ENCODE data around the gene IL37.

The IL37 gene, protein sequence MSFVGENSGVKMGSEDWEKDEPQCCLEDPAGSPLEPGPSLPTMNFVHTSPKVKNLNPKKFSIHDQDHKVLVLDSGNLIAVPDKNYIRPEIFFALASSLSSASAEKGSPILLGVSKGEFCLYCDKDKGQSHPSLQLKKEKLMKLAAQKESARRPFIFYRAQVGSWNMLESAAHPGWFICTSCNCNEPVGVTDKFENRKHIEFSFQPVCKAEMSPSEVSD

DNA sequence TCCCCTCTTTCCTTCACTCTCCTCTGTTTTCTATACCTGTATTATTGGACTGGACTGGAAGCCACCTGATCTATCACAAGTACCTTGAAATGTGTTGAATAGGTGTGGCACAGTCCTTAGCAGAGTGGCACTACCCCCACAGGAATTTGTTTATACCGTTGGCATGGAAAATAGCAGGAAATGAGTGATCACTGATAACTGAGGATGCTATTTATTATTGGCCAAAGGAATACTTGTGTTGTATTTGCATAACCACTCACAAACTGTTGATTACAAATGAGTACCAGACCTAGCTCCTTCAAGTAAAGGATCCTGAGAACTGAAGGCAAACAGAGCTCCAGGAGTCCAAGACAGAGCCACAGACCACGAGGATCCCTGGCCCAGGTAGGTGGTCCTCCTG, at the start of gene IL37:
Gene IL37, plus strand, starts transcription at position 301 of the 400 bp plus-strand sequence. CDS start 1,848 bp downstream, outside the sequence.
- in situ Hi-C loops (cut with MboI; ENCODE audit: low sequenced_read_pairs) = no loop called here

DNA sequence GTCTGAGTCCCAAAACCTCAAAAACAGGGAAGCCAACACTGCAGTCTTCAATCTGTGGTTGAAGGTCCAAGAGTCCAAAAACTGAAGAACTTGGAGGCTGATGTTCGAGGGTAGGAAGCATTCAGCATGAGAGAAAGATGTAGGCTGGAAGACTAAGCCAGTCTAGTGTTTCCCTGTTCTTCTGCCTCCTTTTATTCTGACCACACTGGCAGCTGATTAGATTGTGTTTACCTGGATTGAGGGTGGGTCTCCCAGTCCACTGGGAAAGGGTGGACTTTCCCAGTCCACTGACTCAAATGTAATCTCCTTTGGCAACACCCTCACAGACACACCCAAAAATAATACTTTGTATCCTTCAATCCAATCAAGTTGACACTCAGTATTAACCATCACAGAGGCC, 46.9 kb upstream of the IL37 start:
- in situ Hi-C loops (cut with MboI; ENCODE audit: low sequenced_read_pairs) = no loop called here

DNA sequence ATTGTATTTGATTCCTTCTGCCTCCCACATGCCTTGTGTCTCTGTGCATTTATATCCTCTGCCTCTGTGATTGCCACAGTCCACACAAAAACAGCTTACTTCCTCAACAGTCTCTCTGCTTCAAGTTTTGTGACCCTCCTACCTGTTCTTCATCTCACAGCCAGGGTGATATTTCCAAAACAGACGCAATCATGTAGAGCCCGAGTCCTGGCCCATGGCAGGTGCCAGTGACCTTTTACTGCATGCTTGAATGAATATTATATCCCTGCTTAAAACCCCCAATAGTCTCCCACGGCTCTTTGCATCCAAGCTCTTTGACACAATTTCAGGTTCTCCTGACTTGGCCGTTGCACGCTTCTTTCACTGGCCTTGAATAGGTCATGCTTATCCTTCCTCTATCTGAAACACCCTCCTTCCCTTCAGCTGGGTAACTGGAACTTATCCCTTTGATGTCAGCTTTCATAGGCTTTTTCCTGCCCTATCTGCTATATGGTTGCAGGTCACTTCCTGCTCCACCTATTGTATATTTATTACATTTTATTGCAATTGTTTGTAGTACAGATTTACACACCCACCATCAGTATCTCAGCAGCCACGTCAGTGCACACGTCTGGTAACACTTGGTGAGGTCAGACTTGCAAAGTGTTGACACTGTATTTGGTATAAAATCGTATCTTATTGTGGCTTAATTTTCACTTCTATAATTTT, 44.7 kb upstream of the IL37 start:
- in situ Hi-C loops (cut with MboI; ENCODE audit: low sequenced_read_pairs) = no loop called here

DNA sequence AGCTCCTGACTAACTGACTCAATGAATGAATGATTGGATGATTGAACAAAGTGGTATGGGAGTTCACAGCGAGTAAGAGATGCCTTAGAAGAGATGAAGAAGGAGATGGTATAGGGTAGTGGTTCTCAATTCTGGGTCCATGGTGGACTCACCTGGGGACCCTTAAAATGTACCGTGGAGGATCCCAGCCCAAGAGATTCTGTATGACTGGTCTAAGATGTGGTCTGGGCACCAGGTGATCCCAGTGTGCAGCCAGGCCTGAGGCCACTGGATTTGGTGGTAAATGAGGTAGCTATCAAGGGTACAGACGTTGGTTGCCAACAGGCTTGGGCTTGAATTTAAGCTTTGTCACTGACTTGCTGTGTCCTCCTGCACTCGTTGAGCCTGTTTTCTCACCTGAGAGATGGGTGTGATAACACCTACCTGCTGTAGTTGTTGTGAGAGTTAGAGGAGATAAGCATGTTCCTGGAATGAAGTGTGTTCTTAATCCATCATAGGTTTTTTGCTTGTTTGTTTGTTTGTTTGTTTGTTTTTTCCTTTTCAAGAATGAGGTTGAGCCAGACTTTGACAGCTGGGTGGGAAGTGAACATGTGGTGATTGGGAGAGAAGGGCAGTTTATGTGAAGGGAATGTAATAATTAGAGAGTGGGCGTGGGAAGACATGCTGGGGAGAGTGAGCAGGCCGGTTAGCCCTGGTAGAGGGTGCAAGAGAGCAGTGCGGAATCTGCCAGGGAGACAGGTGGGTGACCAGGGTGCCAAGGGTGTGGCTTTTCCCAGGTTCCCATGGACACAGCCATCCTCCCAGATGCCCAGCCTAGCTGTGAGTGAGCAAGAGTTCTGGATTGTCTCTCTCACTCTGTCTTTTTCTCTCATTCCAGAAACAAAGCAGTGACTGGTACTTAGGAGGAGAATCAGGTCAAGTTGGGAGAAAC, 43.0 kb upstream of the IL37 start:
- in situ Hi-C loops (cut with MboI; ENCODE audit: low sequenced_read_pairs) = no loop called here

DNA sequence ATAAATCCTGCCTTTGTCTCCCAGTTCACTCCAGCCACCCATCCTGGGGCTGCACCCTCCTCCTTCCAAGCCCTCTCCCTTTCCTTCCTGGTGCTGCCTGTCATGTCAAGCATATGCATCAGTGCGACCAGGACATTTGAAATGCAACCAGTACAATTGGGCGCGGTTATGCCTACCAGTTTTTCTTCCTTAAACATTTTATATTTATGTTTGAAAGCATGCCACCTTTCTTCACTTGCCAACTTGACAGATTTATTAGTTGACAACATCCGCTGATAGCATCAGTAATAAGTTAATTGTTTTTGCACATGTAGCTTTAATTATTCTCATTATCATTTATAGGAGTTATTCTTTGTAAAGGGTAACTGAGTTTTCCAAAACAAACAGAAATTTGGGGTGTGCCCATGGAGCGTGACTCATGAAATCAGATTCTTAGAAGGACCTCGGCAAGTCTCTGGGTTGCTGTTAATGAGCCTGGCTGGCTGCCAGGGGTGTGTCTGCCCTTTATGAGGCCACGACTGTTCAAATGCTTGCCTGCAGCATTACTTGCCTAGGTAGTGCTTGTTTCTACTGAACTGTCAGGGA, 41.6 kb upstream of the IL37 start:
- in situ Hi-C loops (cut with MboI; ENCODE audit: low sequenced_read_pairs) = no loop called here

DNA sequence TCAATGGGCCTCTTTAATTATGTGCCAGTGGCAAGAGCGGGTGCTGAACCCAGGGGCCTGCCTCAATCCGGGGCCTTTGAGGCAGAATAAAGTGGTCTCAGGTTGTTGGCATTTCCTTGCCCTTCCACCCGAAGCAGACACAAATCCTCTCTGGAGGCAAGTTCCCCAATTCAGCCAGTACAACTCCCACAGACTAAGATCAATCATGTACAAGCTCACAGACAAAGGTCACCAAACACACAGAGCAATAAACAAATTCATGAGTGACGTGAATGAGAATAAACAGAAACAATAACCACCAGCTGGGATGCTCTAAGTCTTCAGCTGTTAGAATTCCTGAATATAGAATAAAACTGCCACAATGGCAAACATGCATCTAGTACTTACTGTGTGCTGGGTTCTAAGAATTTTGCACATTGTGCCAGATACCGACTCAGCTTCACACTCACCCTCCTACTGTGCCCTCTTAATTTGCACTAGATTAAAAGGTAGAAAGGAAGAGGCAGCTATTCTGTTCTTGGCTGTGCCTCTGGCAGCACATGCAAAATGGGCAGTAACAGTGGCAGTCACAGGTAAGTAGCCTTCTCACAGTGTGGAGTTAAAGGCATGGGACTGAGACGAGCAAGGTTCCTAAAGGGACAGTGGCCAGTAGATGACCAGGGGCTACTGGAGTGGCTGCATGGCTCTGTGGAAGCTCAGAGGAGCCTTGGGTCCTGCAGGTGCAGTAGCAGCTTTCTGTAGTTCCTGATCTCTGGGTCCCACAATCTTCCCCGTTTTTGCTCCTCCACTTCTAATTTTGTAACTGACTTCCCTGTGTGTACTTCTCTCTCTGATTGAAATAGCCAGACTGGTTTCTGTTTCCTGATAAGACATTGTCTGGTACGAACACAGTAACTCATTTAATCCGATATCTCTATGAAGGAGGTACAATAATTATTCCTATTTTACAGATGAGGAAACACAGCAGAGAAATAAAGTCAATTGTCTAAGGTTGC, 39.8 kb upstream of the IL37 start:
- in situ Hi-C loops (cut with MboI; ENCODE audit: low sequenced_read_pairs) = no loop called here

DNA sequence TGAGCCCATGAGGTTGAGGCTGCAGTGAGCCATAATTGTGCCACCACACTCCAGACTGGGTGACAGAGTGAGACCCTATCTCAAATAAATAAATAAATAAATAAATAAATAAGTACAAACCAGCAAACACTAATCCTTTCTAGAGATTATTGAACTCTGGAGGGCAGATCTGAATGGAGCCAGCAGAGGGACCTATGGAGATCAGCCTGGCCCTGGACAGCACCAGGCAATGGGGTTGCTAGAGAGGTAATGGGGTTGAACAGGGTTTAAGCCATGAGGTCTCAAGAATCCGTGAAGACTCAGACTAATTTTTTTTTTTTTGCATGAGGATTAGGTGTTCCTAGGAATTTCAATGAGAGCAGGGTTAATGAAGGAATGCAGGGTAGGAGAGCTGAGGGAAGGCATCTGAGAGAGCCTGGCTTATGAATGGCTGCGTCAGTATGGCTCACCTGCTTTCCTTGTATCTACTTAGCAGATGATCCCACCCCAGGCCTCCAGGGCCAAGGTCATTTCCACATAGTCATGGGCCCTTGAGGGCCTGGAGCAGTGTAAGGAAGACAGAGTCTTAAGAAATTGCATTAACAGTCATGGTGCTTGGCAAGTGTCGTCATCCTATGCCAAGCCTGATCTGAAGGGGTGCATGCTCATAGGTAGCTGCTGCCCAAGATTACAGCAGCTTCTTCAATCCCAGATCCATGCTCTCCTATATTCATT, 34.6 kb upstream of the IL37 start:
- in situ Hi-C loops (cut with MboI; ENCODE audit: low sequenced_read_pairs) = loop anchor here (5.0 to 25.0 kb wide), 2 partner anchors 44 to 114 kb away; partner anchors contain the start of gene CKAP2L

DNA sequence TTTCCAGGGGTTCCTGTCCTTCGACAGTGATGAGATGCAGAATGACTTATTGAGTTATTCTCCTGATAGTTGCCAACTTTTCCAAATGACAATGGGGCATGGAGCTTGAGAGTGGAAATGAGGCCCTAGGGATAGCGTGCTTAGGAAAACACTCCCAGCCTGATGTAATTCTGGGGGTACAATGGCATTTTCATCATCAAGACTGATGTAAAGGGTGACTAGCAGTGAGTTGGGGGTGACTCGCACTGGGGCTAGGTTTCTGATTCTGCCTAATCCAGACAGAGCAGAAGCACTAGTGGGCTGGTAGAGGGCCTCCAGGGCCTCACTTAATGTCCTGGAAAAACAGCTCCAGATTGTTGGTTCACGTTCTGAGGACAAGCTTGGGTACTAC, 34.0 kb upstream of the IL37 start:
- in situ Hi-C loops (cut with MboI; ENCODE audit: low sequenced_read_pairs) = loop anchor here (5.0 to 25.0 kb wide), 2 partner anchors 45 to 115 kb away; partner anchors contain the start of gene CKAP2L

DNA sequence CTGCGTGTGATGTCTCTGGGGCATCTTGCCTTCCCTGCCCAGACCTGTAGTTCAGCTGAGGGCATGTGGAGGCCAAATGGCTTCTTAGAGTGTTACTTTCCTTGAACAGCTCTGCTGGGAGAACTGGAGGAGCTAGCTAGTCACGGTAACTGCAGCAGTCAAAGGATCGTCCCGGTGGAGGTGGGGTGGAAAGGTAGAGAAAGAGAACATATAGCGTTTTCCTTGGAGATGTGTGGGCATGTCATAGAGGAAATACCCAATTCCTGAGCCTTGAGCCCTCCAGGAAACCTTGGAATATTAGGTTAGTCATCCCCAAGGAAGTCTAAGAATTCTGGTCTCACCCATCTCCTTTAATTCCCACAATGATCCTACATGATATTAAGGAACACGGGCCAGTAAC, 33.5 kb upstream of the IL37 start:
- in situ Hi-C loops (cut with MboI; ENCODE audit: low sequenced_read_pairs) = loop anchor here (5.0 to 25.0 kb wide), 2 partner anchors 45 to 115 kb away; partner anchors contain the start of gene CKAP2L

DNA sequence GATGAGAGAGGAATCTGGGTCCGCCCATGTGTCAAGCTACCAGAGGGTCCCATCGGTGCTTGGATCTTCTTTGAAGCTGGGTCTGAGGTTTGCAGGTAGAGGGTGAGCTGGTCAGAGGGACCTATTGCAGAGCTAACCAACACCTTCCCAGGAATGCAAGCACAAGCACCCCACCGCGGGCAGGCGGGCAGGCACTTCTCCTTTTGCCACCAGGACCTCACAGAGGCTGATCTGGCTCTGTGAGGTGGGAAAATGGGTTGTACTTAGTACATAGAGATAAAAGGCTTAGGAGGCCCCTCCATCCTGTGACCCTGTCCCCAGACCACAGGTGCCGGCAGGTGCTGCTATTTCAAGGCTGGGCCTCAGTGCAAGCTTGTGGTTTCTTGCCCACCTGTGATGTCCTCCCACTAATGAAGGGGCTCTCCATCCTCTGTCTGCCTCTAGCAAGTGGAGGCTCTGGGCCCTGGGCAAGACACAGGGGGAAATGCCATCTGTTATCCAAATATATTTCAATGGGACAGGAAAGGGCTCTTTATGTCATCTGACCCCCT, 31.4 kb upstream of the IL37 start:
- in situ Hi-C loops (cut with MboI; ENCODE audit: low sequenced_read_pairs) = loop anchor here (5.0 to 25.0 kb wide), 2 partner anchors 47 to 117 kb away; partner anchors contain the start of gene CKAP2L

DNA sequence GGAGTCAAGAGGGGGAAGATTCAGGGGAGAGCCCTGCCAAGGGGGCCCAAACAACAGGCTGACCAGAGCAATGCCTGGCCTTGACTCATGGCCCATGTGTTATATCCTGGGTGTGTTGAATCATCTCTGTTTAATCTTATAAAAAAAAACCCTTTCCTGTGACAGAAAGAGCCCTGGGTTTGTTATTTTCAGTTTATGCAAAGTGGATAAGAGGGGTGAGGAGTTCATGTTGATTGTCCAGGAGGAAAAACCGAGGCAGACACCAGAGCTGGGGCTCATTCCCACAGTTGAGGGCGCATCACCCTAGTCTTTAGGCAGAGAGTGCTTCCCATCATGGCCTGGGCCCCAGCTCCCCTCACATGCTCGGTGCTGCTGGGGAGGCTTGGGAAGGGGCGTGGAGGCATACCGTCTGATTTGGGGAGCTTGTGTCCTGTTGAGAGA, 30.9 kb upstream of the IL37 start:
- in situ Hi-C loops (cut with MboI; ENCODE audit: low sequenced_read_pairs) = loop anchor here (25.0 kb wide), 1 partner anchor 118 kb away; the partner anchor contains the start of gene CKAP2L

DNA sequence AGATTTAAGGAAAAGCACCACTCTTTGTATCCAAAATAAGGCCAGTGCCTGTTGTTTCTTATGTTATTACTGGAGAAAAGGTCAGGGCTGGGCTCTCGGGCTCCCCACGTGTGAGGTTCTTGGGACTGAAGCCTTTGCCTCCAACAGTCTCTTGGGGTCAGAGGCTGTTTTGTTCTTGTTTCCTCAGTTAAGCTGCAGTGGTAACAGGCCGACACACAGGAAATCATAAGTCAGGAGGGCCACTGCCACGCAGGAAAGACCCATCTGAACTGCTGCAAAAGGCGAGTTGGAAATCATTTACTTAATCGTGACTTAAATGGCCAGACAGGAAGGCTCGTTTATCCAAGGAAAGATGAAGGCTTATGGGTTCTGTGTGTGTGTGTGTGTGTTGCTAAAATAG, 30.3 kb upstream of the IL37 start:
- in situ Hi-C loops (cut with MboI; ENCODE audit: low sequenced_read_pairs) = loop anchor here (25.0 kb wide), 1 partner anchor 118 kb away; the partner anchor contains the start of gene CKAP2L

DNA sequence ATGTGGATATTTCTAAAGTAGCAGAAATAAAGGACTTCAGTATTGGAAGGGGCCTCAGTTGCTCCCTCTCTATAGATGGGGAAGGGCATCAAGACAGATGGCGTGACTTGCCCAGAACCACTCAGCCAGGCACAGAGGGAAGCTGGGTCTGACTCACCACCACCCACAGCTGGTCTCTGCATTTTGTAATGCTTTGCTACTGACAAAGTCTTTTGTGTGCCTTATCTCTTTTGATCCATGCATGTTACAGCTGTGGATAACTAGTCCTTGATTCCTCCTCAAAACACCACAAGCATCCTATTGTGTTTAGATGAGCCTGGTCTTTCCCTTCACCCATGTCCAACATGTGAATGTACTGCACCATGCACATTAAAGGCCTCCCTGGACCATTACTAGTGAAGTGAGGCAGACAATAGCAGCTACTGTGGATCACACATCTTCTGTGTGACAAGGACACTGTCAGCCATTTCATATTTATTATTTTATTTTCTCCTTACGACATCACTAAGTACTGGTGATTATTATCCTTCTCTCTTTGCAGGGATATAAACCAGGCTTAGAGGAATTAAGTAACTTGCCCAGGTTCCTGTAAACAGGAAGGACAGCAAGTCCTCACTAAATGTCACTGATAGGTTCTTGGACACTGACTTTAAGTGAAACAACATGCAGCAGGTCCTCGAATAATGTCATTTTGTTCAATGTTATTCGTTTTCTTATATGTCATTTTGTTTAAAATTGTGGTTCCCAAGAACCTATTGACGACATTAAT, 29.6 kb upstream of the IL37 start:
- in situ Hi-C loops (cut with MboI; ENCODE audit: low sequenced_read_pairs) = loop anchor here (25.0 kb wide), 1 partner anchor 119 kb away; the partner anchor contains the start of gene CKAP2L

DNA sequence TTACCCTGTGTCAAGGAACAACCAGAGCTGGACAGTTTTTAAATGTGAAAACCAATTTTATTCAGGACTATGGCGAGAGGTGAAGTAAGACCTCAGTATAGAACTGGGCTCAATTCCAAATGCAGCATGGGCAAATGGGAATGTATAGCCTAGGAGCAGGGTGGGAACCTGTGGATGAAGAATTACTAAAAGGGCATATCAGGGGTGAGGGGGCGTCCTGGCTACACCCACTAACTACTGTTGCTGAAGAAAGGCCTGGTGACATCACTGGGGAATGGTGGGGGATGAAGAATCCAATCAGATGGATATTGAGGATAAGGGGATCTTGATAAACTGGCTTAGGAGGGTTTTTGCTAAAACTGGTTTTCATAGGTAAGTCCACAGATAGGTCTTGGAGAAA, 27.3 kb upstream of the IL37 start:
- in situ Hi-C loops (cut with MboI; ENCODE audit: low sequenced_read_pairs) = loop anchor here (25.0 kb wide), 1 partner anchor 121 kb away; the partner anchor contains the start of gene CKAP2L

DNA sequence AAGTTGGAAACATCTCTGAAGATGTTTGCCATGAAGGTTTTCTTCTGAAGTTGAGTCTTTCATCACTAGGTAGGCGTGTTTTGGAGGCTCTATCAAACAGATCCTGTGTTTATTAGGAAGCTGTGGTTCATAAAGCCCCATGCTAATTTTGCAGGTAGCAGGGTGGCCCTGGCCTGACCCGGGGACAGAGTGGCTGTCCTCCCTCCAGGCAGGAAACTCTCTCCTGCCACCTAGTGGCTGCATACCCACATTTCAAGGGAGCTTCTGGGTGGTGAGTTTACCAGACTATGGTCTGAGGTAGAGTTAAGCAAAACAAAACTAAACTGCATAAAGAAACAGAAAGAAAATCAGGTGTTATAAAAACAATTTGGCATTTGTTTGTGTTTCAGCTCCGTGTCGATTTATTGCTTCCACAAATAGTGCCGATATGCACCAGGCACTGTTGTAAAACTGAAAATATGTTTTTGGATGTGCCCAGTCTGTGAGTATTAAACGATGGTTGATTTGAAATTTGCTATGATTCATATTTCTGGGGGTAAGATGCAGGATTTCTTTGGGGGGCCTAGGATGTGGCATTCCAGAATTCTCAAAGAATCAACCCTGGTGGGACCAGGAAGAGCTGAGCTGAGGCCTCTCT, 26.0 kb upstream of the IL37 start:
- in situ Hi-C loops (cut with MboI; ENCODE audit: low sequenced_read_pairs) = loop anchor here (25.0 kb wide), 1 partner anchor 123 kb away; the partner anchor contains the start of gene CKAP2L

DNA sequence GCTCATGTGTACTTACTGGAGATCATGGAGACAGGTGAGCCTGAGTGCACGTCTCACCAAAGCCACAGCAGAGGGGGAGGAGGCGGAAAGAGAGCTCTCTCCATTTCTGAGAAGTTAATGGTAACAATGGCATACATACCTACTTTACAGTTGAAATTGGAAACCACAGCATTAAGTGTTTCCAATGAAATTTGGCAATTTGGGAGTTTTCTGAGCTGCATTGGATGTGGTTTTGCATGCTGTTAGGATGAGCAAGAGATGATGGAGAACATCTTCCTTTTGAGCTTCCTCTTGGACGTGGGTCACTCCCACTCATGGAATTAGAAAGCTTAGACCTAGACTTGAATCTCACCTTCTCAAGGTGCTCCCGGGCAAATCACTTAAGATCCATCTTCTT, 25.5 kb upstream of the IL37 start:
- in situ Hi-C loops (cut with MboI; ENCODE audit: low sequenced_read_pairs) = loop anchor here (25.0 kb wide), 1 partner anchor 123 kb away; the partner anchor contains the start of gene CKAP2L

DNA sequence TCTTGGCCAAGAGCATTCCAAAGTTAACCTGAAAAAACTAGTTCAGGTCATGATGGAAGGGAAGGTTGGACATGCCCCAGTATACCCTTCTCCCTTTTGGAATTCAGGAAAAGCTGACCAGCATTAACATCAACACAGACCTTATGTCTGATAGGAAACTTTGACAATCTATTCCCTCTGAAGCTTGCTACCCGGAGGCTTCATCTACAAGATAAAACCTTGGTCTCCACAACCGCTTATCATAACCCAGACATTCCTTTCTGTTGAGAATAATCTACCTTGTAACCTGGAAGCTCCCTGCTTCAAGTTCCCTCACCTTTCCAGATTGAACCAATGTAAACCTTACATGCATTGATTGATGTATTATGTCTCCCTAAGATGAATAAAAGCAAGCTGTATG, 24.7 kb upstream of the IL37 start:
- in situ Hi-C loops (cut with MboI; ENCODE audit: low sequenced_read_pairs) = loop anchor here (25.0 kb wide), 1 partner anchor 124 kb away; the partner anchor contains the start of gene CKAP2L
